Neural cell (in vitro differentiated cells): ENCODE results near the gene TMEM132C.

Source experiments
- EZH2 ChIP-seq: fragments of 200-600, 300-800 bp; shearing (Covaris generic), sonication (generic); IDR thresholded peaks from 2 replicates; pipeline ENCODE4 v1.6.1; 2014; ENCODE audit warnings: antibody characterized with exemption, low read length, borderline replicate concordance, mild to moderate bottlenecking; ENCODE audit not compliant: insufficient read depth, poor library complexity, severe bottlenecking
- POLR2AphosphoS5 ChIP-seq: IDR thresholded peaks from 2 replicates; pipeline ENCODE4 v1.6.1; 2012
- REST ChIP-seq: IDR thresholded peaks from 2 replicates; pipeline ENCODE4 v1.6.1; 2012; ENCODE audit warnings: borderline replicate concordance
- TAF1 ChIP-seq: IDR thresholded peaks from 2 replicates; pipeline ENCODE4 v1.6.1; 2012; ENCODE audit warnings: low read depth
- TF ChIP-seq, protein P1 (sequence below): fragments of 450-650 bp; IDR thresholded peaks from 2 replicates; pipeline ENCODE4 v1.5.1; 2014; ENCODE audit warnings: antibody characterized with exemption, mild to moderate bottlenecking, moderate library complexity; ENCODE audit not compliant: poor library complexity, severe bottlenecking

- TF ChIP-seq, protein P1, sequence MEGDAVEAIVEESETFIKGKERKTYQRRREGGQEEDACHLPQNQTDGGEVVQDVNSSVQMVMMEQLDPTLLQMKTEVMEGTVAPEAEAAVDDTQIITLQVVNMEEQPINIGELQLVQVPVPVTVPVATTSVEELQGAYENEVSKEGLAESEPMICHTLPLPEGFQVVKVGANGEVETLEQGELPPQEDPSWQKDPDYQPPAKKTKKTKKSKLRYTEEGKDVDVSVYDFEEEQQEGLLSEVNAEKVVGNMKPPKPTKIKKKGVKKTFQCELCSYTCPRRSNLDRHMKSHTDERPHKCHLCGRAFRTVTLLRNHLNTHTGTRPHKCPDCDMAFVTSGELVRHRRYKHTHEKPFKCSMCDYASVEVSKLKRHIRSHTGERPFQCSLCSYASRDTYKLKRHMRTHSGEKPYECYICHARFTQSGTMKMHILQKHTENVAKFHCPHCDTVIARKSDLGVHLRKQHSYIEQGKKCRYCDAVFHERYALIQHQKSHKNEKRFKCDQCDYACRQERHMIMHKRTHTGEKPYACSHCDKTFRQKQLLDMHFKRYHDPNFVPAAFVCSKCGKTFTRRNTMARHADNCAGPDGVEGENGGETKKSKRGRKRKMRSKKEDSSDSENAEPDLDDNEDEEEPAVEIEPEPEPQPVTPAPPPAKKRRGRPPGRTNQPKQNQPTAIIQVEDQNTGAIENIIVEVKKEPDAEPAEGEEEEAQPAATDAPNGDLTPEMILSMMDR: no peak
- no peak for TF ChIP-seq REST
- no peak for TF ChIP-seq POLR2AphosphoS5
- no peak for TF ChIP-seq TAF1
- TF ChIP-seq EZH2: no peak
These were observed 24.0 kb downstream of the TMEM132C start for GRCh38 chr12:128290938-128291337.
